A549 treated with CORT108297 at 1 μM for 4 hours (cell line): Measurements from ENCODE around the gene IQCC. TPM values are rescaled to one million over a fixed set of nuclear protein-coding genes. Genes with fewer than 3 reads are reported as not detected.

Experiments used
- total RNA-seq: library from RNA; stranded (reverse); fragments of 200-300 nt; extraction: Qiagen RNA extraction; gene quantifications from 5 replicates; pipeline ENCODE4 v1.2.3, GENCODE V29; 2022

IQCC gene
- total RNA-seq = 1.4 to 2.4 TPM (median 1.9 TPM) in 5 replicates

DNA sequence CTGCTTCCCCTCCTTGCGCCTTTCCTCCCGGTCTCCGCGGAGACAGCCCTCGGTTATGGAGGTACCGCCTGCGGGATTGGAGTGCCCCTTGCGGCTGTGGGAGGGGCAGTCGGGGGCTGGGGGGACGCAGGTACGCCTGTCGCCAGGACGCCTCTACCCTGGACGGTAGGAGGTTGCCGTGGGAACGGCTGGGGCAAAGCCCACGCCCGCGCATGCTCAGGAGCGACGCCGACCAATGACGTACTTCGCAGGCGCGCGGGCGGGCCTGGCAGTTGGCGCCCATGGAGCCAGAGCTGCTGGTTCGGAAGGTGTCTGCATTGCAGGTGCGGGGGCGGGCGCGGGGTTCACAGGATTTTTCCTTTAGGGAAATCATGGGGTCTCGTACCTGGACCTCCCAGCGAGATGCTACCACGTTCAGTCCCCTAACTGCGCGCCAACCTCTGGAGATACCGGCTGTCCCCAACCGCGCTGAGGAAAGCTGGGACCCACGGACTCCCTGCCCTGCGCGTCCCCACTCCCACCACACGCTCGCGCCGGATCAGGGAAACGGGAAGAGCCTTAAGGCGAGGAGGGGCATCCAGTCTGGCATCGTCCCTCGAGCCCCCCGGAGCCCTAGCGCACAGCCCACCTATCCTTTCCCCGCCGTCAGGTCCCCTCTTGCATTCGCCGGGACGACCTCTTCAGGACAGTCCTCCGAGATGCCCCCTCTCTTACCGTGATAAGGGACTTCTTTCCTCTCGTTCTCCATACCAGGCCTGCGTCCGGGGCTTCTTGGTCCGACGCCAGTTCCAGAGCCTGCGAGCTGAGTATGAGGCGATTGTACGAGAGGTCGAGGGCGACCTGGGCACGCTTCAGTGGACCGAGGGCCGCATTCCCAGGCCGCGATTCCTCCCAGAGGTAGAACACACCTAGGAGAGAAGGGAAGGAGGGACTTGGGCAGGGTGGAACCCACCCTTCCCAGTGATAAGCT is at the start of gene IQCC:
IQCC (plus strand) TSS at position 271 of the 970 bp plus-strand sequence; CDS start at position 282, 11 bp downstream.

GRCh38 chr1:32179443-32180185 is 25.9 kb upstream of the IQCC start, which contains the start of gene TXLNA:
Gene TXLNA, plus strand, starts transcription at chr1:32179675. Its CDS starts 671 bp downstream, at chr1:32180346.

DNA sequence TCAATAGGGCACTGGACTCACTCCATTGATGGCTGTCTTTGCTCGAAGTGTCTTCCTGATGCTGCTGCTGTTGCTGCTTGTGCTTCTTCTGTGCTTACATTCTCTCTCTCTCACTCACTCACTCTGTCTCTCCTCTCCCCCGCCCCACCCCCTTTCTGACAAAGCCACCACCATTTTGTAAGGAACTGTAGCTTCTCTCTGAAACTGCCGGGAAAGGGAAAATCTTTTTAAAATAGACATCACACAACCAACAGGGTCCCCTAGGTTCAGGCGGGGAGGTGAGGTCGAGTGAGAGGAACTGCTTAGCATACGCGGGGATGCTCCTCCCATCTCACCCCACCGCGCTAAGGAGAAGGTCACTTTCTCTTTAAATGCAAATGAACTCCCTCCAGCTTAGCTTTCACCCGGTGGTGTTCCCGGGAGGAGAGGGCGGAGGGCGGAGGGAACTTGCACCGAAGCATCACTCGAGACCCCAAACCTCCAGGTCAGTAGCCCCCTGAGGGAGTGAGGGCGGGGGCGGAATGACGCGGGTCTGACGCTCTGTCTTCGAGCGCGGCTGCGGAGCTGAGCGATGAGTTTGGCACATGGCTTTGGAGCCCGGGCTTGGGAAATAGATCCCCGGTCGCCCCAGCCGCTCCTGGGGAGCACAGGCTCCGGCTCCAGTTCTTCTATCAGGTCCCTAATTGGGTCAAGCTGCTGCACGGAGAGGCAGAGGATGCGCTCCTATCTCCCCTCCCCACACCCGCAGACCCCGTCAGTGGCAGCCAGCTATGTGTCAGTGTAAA is 5.1 kb upstream of the IQCC start, which contains the start of gene CCDC28B:
CCDC28B (plus strand) TSS at position 370 of the 785 bp plus-strand sequence. CDS start 1,341 bp downstream, outside the sequence.

DNA sequence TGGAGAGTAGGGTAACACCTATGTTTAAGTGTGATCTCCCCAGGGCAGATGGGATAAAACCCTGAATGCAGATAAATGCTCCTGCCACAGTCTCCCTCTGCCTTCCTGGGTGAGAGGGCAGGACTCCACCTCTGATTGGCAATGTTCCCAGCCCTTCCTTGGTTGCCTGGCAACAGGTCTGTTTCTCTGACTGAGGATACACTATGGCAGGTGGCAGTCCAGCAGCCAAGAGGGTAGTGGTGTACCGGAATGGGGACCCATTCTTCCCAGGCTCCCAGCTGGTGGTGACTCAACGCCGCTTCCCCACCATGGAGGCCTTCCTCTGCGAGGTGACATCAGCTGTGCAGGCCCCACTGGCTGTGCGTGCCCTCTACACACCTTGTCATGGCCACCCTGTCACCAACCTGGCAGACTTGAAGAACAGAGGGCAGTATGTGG is 3.4 kb downstream of the IQCC start, which contains the start of gene DCDC2B:
DCDC2B (plus strand) TSS at position 199 of the 438 bp plus-strand sequence; CDS start at position 204, 5 bp downstream.

DNA sequence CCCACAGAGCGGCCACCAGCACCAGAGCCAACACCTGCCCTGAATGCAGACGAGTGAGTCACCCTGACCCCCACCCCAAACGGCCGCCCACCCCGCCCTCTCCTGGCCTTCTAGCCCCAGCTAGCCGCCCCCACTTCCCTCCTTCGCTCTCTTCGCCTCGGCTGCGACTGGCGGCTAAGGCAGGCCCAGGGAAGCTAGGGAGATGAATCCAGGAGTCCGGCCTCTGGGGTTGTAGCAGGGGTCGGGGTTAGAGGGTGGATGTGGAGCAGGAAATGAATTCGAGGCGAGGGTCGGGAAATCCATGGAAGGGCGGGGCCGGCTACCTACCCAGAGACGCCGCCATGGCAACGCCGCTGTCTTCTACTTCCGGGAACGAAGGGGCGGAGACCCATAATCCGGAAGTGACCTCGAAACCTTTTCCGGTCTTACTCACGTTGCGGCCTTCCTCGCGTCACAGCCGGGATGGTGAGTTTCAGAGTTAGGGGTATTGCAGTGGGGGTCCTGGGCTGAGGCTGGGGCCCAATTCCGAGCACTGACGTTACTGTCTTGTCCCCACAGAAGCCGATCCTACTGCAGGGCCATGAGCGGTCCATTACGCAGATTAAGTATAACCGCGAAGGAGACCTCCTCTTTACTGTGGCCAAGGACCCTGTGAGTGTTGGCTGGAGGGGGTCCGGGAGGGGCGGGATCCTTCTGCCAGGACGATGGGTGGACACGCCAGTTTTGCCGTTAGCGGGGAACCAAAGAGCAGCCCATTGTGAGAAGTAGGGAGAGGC is 16.7 kb downstream of the IQCC start, which contains the start of the genes EIF3I and TMEM234:
EIF3I (plus strand) TSS at position 428 of the 776 bp plus-strand sequence; CDS start at position 463, 35 bp downstream.
TMEM234 (minus strand) TSS at position 374 of the 776 bp plus-strand sequence; CDS start at position 343, 31 bp downstream.

DNA sequence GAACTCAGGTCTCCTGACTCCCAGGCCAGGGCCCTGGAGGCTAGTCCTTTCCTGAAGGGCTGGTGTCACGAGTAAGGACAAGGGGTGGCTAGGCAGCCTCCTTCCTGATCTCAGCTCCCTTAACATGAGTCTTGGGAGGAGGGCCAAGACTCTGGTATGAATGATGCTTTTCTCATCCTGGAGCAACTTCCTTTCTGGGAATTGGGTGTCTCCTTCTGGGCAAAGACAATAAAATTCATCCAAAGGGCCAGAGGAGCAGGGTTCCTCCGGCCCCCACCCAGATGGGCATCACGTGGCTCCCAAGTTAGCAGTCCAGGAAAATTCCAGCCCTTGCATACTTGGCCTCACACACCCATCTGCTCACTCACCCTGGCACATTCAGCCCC is 41.4 kb downstream of the IQCC start, which contains the start of gene FAM167B:
FAM167B (plus strand) TSS at position 335 of the 386 bp plus-strand sequence. CDS start 200 bp downstream, outside the sequence.

GRCh38 chr1:32250893-32251716 is 45.6 kb downstream of the IQCC start, which contains the start of gene LCK:
Gene LCK, plus strand, starts transcription at chr1:32251265. Its CDS starts 23,065 bp downstream, at chr1:32274330.

Other genes starting within 250 kb of the IQCC start
- 122 to 139 TPM (median 130 TPM) in 5 replicates for gene KHDRBS1, start 191.8 kb upstream of the IQCC start, total RNA-seq
- 8.7 to 14.1 TPM (median 12.9 TPM) in 5 replicates for gene TMEM39B, start 132.7 kb upstream of the IQCC start, total RNA-seq
- gene KPNA6, start 97.6 kb upstream of the IQCC start, total RNA-seq = 14.3 to 18.2 TPM (median 15.1 TPM) in 5 replicates
- 26.8 to 31.9 TPM (median 28.5 TPM) in 5 replicates for gene TXLNA, start 26.0 kb upstream of the IQCC start, total RNA-seq
- gene CCDC28B, start 5.1 kb upstream of the IQCC start, total RNA-seq = 1.8 to 2.6 TPM (median 2.4 TPM) in 5 replicates
- not detected in 5 replicates for gene DCDC2B, start 3.4 kb downstream of the IQCC start, total RNA-seq
- 7.7 to 10.5 TPM (median 9.7 TPM) in 5 replicates for gene TMEM234, start 16.7 kb downstream of the IQCC start, total RNA-seq
- 269 to 284 TPM (median 278 TPM) in 5 replicates for gene EIF3I, start 16.7 kb downstream of the IQCC start, total RNA-seq
- 0.44 to 0.87 TPM (median 0.66 TPM) in 5 replicates for gene FAM167B, start 41.6 kb downstream of the IQCC start, total RNA-seq
- 0.16 TPM in 1 of 5 replicates, not detected in the others for gene LCK, start 45.6 kb downstream of the IQCC start, total RNA-seq
- 53.0 to 60.3 TPM (median 56.2 TPM) in 5 replicates for gene HDAC1, start 86.4 kb downstream of the IQCC start, total RNA-seq
- gene MARCKSL1, start 130.6 kb downstream of the IQCC start, total RNA-seq = 57.0 to 77.4 TPM (median 72.1 TPM) in 5 replicates
- gene FAM229A, start 156.8 kb downstream of the IQCC start, total RNA-seq = 2.3 to 4.4 TPM (median 3.8 TPM) in 5 replicates
- 0.07 to 0.11 TPM in 2 of 5 replicates, not detected in the others for gene TSSK3, start 156.9 kb downstream of the IQCC start, total RNA-seq
- gene BSDC1, start 188.8 kb downstream of the IQCC start, total RNA-seq = 19.1 to 22.7 TPM (median 22.3 TPM) in 5 replicates